SU-DHL-6 (cell line): Measurements from ENCODE around the gene ABCD1.

ENCODE experiments used
- CTCF ChIP-seq: fragments of 200-600 bp; sonication (generic); IDR thresholded peaks from one replicate; pipeline ENCODE4 v1.5.1; 2017; ENCODE audit warnings: antibody characterized with exemption, mild to moderate bottlenecking, low read length, moderate library complexity; ENCODE audit not compliant: insufficient read depth, poor library complexity, severe bottlenecking
- EZH2phosphoT487 ChIP-seq: fragments of 200-600 bp; sonication (generic), shearing (Covaris generic); conservative IDR thresholded peaks from 2 replicates; pipeline ENCODE4 v1.6.1; 2018; ENCODE audit warnings: mild to moderate bottlenecking, antibody characterized with exemption, low read length, moderate library complexity, mixed read lengths

GRCh38 chrX:153735274-153735673, 10.6 kb downstream of the ABCD1 start:
- TF ChIP-seq EZH2phosphoT487 = no peak
- TF ChIP-seq CTCF = no peak
